Fibroblast of lung (primary cell): ENCODE data around the gene ASZ1. TPM values are rescaled to one million over a fixed set of nuclear protein-coding genes. Genes with fewer than 3 reads are reported as not detected.
"Not testable (repeated sequence)": the region's sequence is repeated elsewhere in the genome, so short reads cannot be mapped to it uniquely, and the experiment has no call there.

ENCODE experiments used
- DNase-seq, 2 donors: peaks; one replicate each; pipeline versions ENCODE4 v3.0.0 to v3.0.0-alpha.2; 2010; ENCODE audit warnings: low read depth in 2 of 2
- H2AFZ ChIP-seq: 2 replicates; pipeline ENCODE4 v1.5.1; 2012; ENCODE audit warnings: low read length, control low read depth, inconsistent platforms
- H3K27ac ChIP-seq: 2 replicates; pipeline ENCODE4 v1.5.1; 2011; ENCODE audit warnings: low read length, control low read depth; ENCODE audit not compliant: insufficient read depth
- H3K27me3 ChIP-seq: 2 replicates; pipeline ENCODE4 v1.5.1; 2011; ENCODE audit warnings: mild to moderate bottlenecking, low read length; ENCODE audit not compliant: control insufficient read depth, insufficient read depth
- H3K36me3 ChIP-seq: 2 replicates; pipeline ENCODE4 v1.5.1; 2011; ENCODE audit warnings: low read length; ENCODE audit not compliant: control insufficient read depth, insufficient read depth
- H3K4me1 ChIP-seq: 2 replicates; pipeline ENCODE4 v1.5.1; 2011; ENCODE audit warnings: low read length; ENCODE audit not compliant: control insufficient read depth, insufficient read depth; ENCODE audit errors: extremely low read depth
- H3K4me2 ChIP-seq: 2 replicates; pipeline ENCODE4 v1.5.1; 2011; ENCODE audit warnings: low read length, control low read depth; ENCODE audit not compliant: insufficient read depth; ENCODE audit errors: extremely low read depth
- H3K4me3 ChIP-seq, 4 experiments: fragments of 200-600 bp in 1 of 4; sonication (generic) in 1 of 4; replicated peaks in 1 of 4; 2 replicates each; pipeline ENCODE4 v1.5.1; 2011 to 2016; ENCODE audit warnings: low read length in 4 of 4, low read depth in 3 of 4, mild to moderate bottlenecking in 3 of 4, control low read depth in 2 of 4, inconsistent platforms in 1 of 4, mixed read lengths in 1 of 4; ENCODE audit not compliant: insufficient read depth in 1 of 4; ENCODE audit errors: control extremely low read depth in 1 of 4
- H3K79me2 ChIP-seq: 2 replicates; pipeline ENCODE4 v1.5.1; 2012; ENCODE audit warnings: mild to moderate bottlenecking, low read length, inconsistent platforms; ENCODE audit not compliant: control insufficient read depth, insufficient read depth
- H3K9ac ChIP-seq: 2 replicates; pipeline ENCODE4 v1.5.1; 2011; ENCODE audit warnings: mild to moderate bottlenecking, low read length, control low read depth; ENCODE audit not compliant: insufficient read depth
- H3K9me3 ChIP-seq: 2 replicates; pipeline ENCODE4 v1.5.1; 2012; ENCODE audit warnings: low read depth, low read length; ENCODE audit not compliant: control insufficient read depth, insufficient read depth
- H4K20me1 ChIP-seq: 2 replicates; pipeline ENCODE4 v1.5.1; 2011; ENCODE audit warnings: low read length; ENCODE audit not compliant: control insufficient read depth, insufficient read depth; ENCODE audit errors: extremely low read depth
- EZH2 ChIP-seq: IDR thresholded peaks from 2 replicates; pipeline ENCODE4 v1.5.1; 2012; ENCODE audit warnings: low read length, control low read depth, mild to moderate bottlenecking; ENCODE audit errors: missing control alignments
- polyA plus RNA-seq, 2 donors: library from polyadenylated mRNA; depleted of rRNA in 1 of 2; stranded (reverse) in 1 of 2; unstranded in 1 of 2; fragments of >200 nt; gene quantifications; 2 replicates each; pipeline ENCODE4 v1.2.1, GENCODE V29; 2011 to 2012; ENCODE audit warnings: missing spikeins in 1 of 2
- total RNA-seq: library from RNA; depleted of rRNA; stranded (reverse); fragments of >200 nt; gene quantifications from 2 replicates; pipeline ENCODE4 v1.2.1, GENCODE V29; 2014
- TF ChIP-seq, protein P1 (sequence below), 2 donors: IDR thresholded peaks in 1 of 2; conservative IDR thresholded peaks in 1 of 2; 1 replicate in 1 of 2; 2 replicates in 1 of 2; pipeline ENCODE4 v1.5.1; 2011 to 2012; ENCODE audit warnings: low read length in 2 of 2, control low read depth in 1 of 2, inconsistent platforms in 1 of 2, low read depth in 1 of 2, mild to moderate bottlenecking in 1 of 2

ASZ1 gene
- total and polyA plus RNA-seq, 2 donors (not counting 1 experiment from before 2014, with no cell fraction given): 0.03 TPM; not detected in 1

DNA sequence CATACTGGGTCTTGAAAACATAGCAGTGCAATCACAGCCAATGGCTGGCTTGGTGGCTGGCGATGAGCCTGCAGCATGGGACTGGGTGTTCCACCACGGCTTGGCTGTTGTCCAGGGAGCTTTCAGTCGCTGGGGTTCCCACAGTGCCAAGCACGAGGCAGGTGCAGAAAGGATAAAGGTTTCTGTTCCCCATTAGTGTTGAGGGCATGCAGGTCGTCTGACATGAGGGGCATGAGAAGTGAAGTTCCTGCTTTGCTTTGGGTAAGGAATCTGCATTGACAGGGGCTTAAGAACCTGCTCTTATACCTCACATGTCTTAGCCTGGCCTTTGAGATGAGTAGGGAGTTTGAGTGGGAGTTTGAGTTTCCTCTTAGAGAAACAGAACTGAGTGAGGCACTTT is 43.5 kb upstream of the ASZ1 start:
- Histone ChIP-seq H3K4me3 (no peak overlapping the region), H3K4me2 (no peak overlapping the region), H3K79me2 (no peaks in the 10 kb centered on the region), H3K9me3 (no peaks in the 10 kb centered on the region), H3K27me3 (no peaks in the 10 kb centered on the region), H3K9ac (no peak overlapping the region), H3K4me1 (no peaks in the 10 kb centered on the region), H4K20me1 (no peaks in the 10 kb centered on the region), H3K27ac (no peak overlapping the region), H3K36me3 (no peaks in the 10 kb centered on the region), H2AFZ (no peak overlapping the region)
- no peak for DNase-seq
- TF ChIP-seq EZH2: no peak
- TF ChIP-seq, protein P1, sequence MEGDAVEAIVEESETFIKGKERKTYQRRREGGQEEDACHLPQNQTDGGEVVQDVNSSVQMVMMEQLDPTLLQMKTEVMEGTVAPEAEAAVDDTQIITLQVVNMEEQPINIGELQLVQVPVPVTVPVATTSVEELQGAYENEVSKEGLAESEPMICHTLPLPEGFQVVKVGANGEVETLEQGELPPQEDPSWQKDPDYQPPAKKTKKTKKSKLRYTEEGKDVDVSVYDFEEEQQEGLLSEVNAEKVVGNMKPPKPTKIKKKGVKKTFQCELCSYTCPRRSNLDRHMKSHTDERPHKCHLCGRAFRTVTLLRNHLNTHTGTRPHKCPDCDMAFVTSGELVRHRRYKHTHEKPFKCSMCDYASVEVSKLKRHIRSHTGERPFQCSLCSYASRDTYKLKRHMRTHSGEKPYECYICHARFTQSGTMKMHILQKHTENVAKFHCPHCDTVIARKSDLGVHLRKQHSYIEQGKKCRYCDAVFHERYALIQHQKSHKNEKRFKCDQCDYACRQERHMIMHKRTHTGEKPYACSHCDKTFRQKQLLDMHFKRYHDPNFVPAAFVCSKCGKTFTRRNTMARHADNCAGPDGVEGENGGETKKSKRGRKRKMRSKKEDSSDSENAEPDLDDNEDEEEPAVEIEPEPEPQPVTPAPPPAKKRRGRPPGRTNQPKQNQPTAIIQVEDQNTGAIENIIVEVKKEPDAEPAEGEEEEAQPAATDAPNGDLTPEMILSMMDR (conservative IDR thresholded peaks at IDR 0.05 in 1 of 2, IDR thresholded peaks at IDR 0.05 in 1 of 2; ENCODE audit: low read depth in 1 of 2, low read length in 2 of 2): no peak

DNA sequence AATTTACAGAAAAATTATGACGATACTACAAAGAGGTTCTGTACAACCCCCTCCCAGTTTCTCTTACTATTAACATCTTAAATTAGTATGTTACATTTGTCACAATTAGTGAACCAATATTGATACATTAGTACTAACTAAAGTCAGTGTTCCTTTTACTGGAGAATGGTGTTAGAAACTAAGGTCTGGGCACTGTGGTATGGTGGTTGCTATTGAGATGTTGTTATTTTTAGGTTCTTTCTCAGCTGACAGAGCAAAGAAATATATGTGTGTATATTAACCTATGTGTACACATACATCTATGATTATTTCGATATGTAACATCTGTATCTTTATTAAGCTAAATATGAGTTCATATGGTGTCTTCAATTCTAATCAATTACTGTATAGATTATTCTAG is 40.9 kb upstream of the ASZ1 start:
- Histone ChIP-seq H3K9ac (no peak overlapping the region), H3K36me3 (no peaks in the 10 kb centered on the region), H3K4me1 (no peaks in the 10 kb centered on the region), H4K20me1 (no peaks in the 10 kb centered on the region), H3K9me3 (no peaks in the 10 kb centered on the region), H3K4me2 (no peak overlapping the region), H3K79me2 (no peaks in the 10 kb centered on the region), H2AFZ (no peak overlapping the region), H3K4me3 (no peak overlapping the region), H3K27me3 (no peaks in the 10 kb centered on the region), H3K27ac (no peak overlapping the region)
- TF ChIP-seq, protein P1 (conservative IDR thresholded peaks at IDR 0.05 in 1 of 2, IDR thresholded peaks at IDR 0.05 in 1 of 2; ENCODE audit: low read depth in 1 of 2, low read length in 2 of 2): no peak
- TF ChIP-seq EZH2: no peak
- DNase-seq: no peak

DNA sequence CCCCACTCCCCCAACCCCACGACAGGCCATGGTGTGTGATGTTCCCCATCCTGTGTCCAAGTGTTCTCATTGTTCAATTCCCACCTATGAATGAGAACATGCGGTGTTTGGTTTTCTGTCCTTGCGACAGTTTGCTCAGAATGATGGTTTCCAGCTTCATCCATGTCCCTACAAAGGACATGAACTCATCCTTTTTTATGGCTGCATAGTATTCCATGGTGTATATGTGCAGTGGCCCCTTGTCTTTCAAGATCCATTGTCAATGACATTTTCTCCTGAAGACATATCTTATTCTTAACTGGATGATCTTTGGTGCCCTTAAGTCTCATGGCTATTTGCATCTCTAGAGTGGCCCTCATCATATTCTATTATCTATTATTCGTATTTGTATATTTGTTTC is 33.5 kb upstream of the ASZ1 start:
- H3K36me3 ChIP-seq, H3K9me3 ChIP-seq, H3K4me1 ChIP-seq, H3K79me2 ChIP-seq, H3K9ac ChIP-seq, H3K4me2 ChIP-seq, H3K4me3 ChIP-seq, H4K20me1 ChIP-seq, H2AFZ ChIP-seq, DNase-seq, H3K27me3 ChIP-seq, H3K27ac ChIP-seq: not testable (repeated sequence)

GRCh38 chr7:117459735-117460134 is 32.4 kb upstream of the ASZ1 start:
- H3K4me1 ChIP-seq: no peaks in the 10 kb centered on the region
- no peaks in the 10 kb centered on the region for H3K79me2 ChIP-seq
- no peaks in the 10 kb centered on the region for H3K9me3 ChIP-seq
- no peak overlapping the region for H3K9ac ChIP-seq
- TF ChIP-seq EZH2: no peak
- TF ChIP-seq, protein P1 (conservative IDR thresholded peaks at IDR 0.05 in 1 of 2, IDR thresholded peaks at IDR 0.05 in 1 of 2; ENCODE audit: low read depth in 1 of 2, low read length in 2 of 2): no peak
- DNase-seq: no peak
- no peak overlapping the region for H3K4me2 ChIP-seq
- H4K20me1 ChIP-seq: no peaks in the 10 kb centered on the region
- no peak overlapping the region for H2AFZ ChIP-seq
- no peaks in the 10 kb centered on the region for H3K36me3 ChIP-seq
- H3K27ac ChIP-seq: no peak overlapping the region
- H3K4me3 ChIP-seq: no peak overlapping the region
- H3K27me3 ChIP-seq: no peaks in the 10 kb centered on the region
